ENCODE measurements around the gene CH25H.

GRCh38 chr10:89233033-89233432 lies 25.9 kb upstream of the CH25H start:
- TF ChIP-seq GATA2 (IDR thresholded peaks at IDR 0.05; ENCODE audit: low read depth, low read length) = no peak
- no peak for TF ChIP-seq GATA3 (IDR thresholded peaks at IDR 0.05; ENCODE audit: low read depth, low read length)

Measured in SH-SY5Y (cell line).